HG03342 (cell line): ENCODE measurements around the gene TXNDC2.
"Not testable (repeated sequence)": the region's sequence is repeated elsewhere in the genome, so short reads cannot be mapped to it uniquely, and the experiment has no call there.

ENCODE experiments used
- ATAC-seq: cut with Tn5 transposase; IDR thresholded peaks from one replicate; pipeline ENCODE4 v1.9.1; 2021; ENCODE audit warnings: mild to moderate bottlenecking, moderate library complexity; ENCODE audit not compliant: unreplicated experiment

TXNDC2 gene

GRCh38 chr18:9885170-9886004 lies at the start of gene TXNDC2:
TXNDC2 (plus strand) TSS chr18:9885973; CDS start chr18:9886681, 708 bp downstream.
- ATAC-seq: no peak

- no peak for ATAC-seq
These were observed 47.5 kb upstream of the TXNDC2 start for GRCh38 chr18:9838144-9838877.

- no peak for ATAC-seq
These were observed 46.6 kb upstream of the TXNDC2 start for GRCh38 chr18:9839211-9839610.

- ATAC-seq: no peak
These were observed 45.9 kb upstream of the TXNDC2 start for GRCh38 chr18:9839853-9840252.

- no peak for ATAC-seq
These were observed 44.0 kb upstream of the TXNDC2 start for GRCh38 chr18:9841752-9842151.

GRCh38 chr18:9842448-9842847 lies 43.3 kb upstream of the TXNDC2 start:
- ATAC-seq: no peak

- ATAC-seq: no peak
These were observed 40.5 kb upstream of the TXNDC2 start for GRCh38 chr18:9845256-9845655.

- no peak for ATAC-seq
These were observed 39.4 kb upstream of the TXNDC2 start for GRCh38 chr18:9846162-9846925.

GRCh38 chr18:9848170-9848879 lies 37.4 kb upstream of the TXNDC2 start:
- no peak for ATAC-seq

- ATAC-seq: no peak
These were observed 36.1 kb upstream of the TXNDC2 start for GRCh38 chr18:9849407-9850283.

- ATAC-seq: no peak
These were observed 35.5 kb upstream of the TXNDC2 start for GRCh38 chr18:9850309-9850708.

- no peak for ATAC-seq
These were observed 34.3 kb upstream of the TXNDC2 start for GRCh38 chr18:9851511-9851910.

GRCh38 chr18:9852266-9853081 lies 33.3 kb upstream of the TXNDC2 start:
- no peak for ATAC-seq

GRCh38 chr18:9854801-9855676 lies 30.7 kb upstream of the TXNDC2 start:
- no peak for ATAC-seq

- ATAC-seq: no peak
These were observed 30.1 kb upstream of the TXNDC2 start for GRCh38 chr18:9855681-9856080.

- ATAC-seq: no peak
These were observed 29.7 kb upstream of the TXNDC2 start for GRCh38 chr18:9856092-9856491.

- not testable (repeated sequence) for ATAC-seq
These were observed 28.2 kb upstream of the TXNDC2 start for GRCh38 chr18:9857479-9857998.

GRCh38 chr18:9858642-9859041 lies 27.1 kb upstream of the TXNDC2 start:
- no peak for ATAC-seq
